Fibroblast of pulmonary artery (primary cell): Measurements from ENCODE around the gene ANKRD65.

Experiments used
- DNase-seq: peaks from one replicate; pipeline ENCODE4 v3.0.0-alpha.2; 2010; ENCODE audit warnings: low read depth
- H3K4me3 ChIP-seq: replicated peaks from 2 replicates; pipeline ENCODE4 v1.5.1; 2011; ENCODE audit warnings: low read depth, mild to moderate bottlenecking, control low read depth, low read length, moderate library complexity
- TF ChIP-seq, protein P1 (sequence below): IDR thresholded peaks from 2 replicates; pipeline ENCODE4 v1.5.1; 2011; ENCODE audit warnings: mild to moderate bottlenecking, control low read depth, low read length, inconsistent platforms; ENCODE audit errors: missing control alignments

Gene ANKRD65

GRCh38 chr1:1376551-1377226 lies 44.4 kb downstream of the ANKRD65 start:
- TF ChIP-seq, protein P1, sequence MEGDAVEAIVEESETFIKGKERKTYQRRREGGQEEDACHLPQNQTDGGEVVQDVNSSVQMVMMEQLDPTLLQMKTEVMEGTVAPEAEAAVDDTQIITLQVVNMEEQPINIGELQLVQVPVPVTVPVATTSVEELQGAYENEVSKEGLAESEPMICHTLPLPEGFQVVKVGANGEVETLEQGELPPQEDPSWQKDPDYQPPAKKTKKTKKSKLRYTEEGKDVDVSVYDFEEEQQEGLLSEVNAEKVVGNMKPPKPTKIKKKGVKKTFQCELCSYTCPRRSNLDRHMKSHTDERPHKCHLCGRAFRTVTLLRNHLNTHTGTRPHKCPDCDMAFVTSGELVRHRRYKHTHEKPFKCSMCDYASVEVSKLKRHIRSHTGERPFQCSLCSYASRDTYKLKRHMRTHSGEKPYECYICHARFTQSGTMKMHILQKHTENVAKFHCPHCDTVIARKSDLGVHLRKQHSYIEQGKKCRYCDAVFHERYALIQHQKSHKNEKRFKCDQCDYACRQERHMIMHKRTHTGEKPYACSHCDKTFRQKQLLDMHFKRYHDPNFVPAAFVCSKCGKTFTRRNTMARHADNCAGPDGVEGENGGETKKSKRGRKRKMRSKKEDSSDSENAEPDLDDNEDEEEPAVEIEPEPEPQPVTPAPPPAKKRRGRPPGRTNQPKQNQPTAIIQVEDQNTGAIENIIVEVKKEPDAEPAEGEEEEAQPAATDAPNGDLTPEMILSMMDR, result no peak
- no peak overlapping the region for H3K4me3 ChIP-seq
- DNase-seq, result no peak

- peak; percentile 100 for DNase-seq
- TF ChIP-seq, protein P1, result no peak
- H3K4me3 ChIP-seq, result peak within 1 kb of the TSS; percentile 87
Measured at GRCh38 chr1:1374929-1375662, 46.0 kb downstream of the ANKRD65 start, which contains the start of gene AURKAIP1. TSS of gene AURKAIP1 (minus strand) at chr1:1375207. CDS start at chr1:1374756, 451 bp downstream.

- no peak for DNase-seq
Measured at GRCh38 chr1:1374589-1374928, 46.5 kb downstream of the ANKRD65 start.

DNA sequence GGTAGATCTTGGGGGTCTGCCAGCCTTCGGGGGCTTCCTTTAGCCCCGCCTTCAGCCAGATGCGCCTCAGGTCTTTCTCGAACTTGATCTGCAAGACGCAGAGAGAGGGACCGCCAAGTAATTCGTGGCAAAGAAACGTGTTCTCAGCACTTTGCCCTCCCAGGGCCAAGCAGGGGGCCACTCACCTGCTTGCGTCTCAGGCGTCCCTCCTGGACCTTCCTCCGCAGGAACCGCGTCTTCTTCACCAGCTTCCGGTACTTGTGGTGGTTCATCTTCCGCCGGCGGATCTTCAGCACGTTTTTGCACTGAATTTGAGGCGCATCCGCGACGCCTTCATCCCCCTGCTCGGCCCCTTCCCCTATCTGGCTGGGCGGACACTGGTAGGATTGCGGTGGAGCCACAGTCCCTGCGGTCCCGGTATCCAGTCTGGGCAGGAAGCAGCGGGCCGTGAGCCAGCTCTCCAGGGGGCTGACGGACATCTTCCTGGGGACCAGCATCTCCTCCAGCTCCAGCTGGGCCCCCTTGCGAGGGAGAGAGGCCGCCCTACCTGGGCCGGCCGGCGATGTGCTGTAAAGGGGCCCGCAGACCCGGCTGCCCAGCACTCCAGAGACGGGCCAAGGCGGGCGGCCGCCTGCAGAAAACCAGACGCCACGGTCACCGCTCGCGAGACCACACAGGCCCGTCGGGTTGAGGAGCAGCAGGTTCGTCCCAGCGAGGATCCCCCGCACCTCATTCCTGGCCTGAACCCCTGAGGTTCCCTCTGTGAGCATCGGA lies 47.1 kb downstream of the ANKRD65 start:
- H3K4me3 ChIP-seq, result peak overlapping the region; percentile 87
- TF ChIP-seq, protein P1, result no peak
- DNase-seq, result no peak

More at GRCh38 chr1:1374589-1374928, 46.5 kb downstream of the ANKRD65 start:
- TF ChIP-seq, protein P1, result no peak
- peak overlapping the region; percentile 87 for H3K4me3 ChIP-seq

GRCh38 chr1:1373051-1373814 lies 47.8 kb downstream of the ANKRD65 start:
- TF ChIP-seq, protein P1, result no peak
- DNase-seq, result no peak
- H3K4me3 ChIP-seq, result no peak overlapping the region
